ENCODE data around the gene OR4E2.
"Not testable (repeated sequence)": the region's sequence is repeated elsewhere in the genome, so short reads cannot be mapped to it uniquely, and the experiment has no call there.

Gene OR4E2, protein sequence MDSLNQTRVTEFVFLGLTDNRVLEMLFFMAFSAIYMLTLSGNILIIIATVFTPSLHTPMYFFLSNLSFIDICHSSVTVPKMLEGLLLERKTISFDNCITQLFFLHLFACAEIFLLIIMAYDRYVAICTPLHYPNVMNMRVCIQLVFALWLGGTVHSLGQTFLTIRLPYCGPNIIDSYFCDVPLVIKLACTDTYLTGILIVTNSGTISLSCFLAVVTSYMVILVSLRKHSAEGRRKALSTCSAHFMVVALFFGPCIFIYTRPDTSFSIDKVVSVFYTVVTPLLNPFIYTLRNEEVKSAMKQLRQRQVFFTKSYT

DNA sequence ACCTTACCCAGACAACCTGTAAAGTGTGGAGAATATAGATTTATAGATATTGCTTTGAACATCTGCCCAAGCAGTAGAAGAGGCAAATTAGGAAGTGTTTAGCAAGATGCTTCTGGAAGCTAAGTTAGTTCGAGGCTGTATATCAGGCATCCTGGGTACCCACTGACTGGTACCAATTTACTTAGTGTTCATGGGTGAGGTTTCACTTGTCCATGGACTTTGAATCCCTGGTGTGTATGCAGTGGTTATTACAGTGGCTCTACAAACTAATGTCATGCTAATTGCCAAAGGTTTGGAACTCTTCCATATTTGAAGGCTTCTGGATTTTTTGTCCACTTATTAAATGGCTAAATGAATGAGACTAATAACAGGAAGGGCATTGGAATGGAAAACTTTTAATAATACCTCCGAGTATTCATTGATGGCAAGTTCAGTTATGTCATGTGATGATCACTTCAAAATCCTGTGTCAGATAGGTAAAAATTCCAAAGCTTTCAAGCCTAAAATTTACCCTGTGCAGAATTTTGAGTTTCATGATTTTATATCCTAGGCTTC, at the start of gene OR4E2:
Gene OR4E2, plus strand, starts transcription at position 505 of the 555 bp plus-strand sequence. CDS start 11,248 bp downstream, outside the sequence.
- DNase-seq: no peak

DNA sequence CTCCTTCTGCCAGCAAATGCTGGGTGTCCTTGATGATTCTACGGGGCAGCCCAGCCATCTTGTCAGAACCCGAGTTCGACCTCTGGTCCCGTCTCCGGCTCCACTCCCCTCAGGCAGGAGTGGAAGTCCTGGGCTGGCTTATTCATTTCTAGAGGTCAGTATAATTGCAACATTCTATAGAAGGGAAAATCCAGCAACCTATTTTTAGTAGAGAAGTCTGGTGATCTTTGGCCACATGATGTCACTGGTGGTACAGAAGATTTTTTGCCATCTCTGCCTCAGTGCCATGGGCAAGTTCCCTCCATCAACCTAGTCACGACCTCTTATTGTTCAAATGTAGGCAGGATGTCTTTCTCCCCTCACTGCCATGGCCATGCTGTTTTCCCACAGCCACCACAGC, 41.3 kb upstream of the OR4E2 start:
- no peak for DNase-seq

DNA sequence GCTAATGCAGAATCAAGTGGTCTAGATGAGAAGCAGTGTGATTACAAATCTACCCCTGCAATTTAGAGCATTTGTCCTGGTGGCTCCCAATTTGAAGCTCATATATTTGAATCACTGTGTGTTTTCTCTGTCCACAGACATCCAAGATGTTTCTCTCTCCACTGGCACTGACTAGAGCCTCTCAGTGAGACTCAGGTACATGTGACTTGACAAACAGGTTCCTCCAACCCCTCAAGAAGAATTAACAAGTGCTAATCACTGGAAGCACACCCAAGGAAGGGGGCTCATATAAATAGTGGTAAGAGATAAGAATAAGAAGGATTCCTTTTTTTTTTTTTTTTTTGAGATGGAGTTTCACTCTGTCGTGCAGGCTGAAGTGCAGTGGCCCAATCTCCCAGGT, 39.4 kb upstream of the OR4E2 start:
- no peak for DNase-seq

DNA sequence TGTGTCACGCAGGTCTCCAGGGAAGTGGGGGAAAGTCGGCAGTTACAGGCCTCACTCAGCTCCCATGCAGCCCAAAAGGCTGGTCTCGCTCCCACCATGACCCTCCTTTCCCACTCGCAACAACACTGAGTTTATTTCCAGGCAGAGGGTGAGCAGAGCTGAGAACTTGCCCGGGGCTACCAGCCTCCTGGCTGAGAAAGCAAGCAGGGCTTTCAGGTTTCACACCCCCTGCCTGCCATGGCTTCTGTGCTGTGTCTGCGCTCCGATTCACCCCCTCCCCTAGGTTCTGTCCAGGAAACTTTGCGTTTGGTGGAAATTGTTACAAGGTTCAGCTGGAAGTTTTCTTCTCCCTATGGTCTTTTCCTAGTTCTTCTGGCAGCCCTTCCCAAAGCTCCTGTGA, 36.0 kb upstream of the OR4E2 start:
- DNase-seq: no peak

DNA sequence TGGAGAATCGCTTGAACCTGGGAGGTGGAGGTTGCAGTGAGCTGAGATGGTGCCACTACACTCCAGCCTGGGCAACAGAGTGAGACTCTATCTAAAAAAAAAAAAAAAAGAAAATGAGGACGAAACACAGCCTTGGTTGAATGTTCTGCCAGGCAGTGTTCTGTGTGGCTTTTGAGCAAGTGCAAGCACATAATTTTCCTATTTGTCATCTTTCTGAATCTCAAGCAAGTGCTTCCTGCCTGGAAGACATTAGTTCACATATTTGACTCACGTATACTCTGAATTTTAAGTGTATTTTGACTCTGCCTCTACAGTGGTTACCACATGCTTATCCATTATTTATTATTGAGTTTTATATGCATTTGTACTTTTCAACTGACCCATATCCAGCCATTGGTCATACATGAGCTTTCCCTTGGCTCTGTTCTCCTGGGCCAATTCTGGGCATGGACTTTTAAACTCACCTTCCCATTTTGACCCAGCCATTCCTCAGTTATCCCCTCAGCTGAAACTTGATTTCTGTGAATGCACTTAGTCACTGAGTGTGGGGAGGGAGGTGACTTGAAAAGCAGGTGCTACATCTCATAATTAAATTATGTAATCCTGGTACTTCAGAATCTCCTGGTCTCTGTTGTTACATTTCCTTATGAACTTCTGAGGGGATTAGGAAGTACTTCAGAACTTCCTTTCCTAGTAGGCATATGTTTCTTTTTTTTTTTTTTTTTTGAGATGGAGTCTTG, 27.0 kb upstream of the OR4E2 start:
- no peak for DNase-seq

DNA sequence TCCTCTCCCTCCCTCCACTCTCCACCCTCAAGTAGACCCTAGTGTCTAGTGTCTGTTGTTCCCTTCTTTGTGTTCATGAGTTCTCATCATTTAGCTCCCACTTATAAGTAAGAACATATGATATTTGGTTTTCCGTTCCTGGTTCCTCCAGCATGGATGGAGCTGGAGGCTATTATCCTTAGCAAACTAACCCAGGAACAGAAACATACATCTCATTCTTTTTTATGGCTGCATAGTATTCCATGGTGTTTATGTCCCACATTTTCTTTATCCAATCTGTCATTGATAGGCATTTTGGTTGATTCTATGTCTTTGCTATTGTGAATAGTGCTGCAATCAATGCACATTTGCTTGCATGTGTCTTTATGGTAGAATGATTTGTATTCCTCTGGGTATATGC, 23.1 kb upstream of the OR4E2 start:
- DNase-seq: not testable (repeated sequence)

DNA sequence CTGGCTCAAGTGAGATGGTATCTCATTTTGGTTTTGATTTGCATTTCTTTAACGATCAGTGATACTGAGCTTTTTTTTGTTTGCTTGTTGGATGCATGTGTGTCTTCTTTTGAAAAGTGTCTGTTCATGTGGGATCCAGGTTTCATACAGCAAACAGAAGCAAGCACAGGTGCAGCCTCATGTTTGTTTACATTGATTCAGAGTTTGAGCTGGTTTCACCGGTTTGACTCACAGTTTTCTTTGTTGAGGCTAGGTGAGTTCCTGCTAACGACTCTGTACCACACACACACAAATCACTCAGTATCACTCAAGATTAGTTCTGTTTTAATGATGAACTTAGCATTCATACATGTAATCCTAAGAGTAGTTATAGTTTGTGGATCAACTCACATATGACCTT, 22.6 kb upstream of the OR4E2 start:
- DNase-seq: no peak

DNA sequence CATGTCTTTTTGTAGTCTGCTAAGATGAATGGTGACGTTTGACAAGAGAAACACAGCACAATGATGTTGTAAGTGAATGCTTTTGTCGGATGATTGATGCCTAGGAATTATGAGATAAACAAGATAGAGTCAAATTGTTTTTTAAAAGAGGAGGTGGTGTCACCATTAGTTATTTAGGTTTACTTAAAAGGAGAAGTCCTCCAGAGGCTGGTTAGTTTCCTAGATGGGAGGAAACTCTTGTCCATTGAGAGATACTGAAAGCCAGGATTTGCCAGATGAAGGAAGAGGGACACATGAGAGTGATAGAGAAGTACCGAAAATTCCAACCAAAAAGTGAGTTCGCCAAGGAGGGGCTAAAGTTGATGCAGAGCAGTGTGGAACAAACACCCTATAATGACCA, 18.8 kb upstream of the OR4E2 start, which contains the start of gene OR10G2:
Gene OR10G2, minus strand, starts transcription at position 101 of the 400 bp plus-strand sequence. Its CDS starts 98 bp downstream, at position 3.
- no peak for DNase-seq

DNA sequence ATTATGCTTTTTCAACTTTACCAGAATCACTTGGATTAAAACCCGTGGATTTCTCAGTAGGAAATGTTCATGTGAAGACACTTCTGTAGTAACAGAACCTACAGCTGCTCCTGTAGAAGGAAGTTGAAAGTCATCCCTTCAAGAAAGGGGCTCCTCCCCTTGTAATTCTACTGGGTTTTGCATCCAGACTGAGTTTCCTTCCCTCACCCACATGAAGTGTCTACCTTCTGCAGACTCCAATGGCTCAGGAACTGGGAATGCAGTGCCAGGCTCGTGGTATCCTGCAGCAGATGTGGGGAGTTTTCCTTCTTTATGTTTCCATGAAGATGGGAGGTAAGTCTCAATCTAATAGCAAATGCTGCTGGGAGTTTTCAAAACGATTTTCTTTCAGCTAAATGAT, 11.0 kb upstream of the OR4E2 start:
- no peak for DNase-seq

DNA sequence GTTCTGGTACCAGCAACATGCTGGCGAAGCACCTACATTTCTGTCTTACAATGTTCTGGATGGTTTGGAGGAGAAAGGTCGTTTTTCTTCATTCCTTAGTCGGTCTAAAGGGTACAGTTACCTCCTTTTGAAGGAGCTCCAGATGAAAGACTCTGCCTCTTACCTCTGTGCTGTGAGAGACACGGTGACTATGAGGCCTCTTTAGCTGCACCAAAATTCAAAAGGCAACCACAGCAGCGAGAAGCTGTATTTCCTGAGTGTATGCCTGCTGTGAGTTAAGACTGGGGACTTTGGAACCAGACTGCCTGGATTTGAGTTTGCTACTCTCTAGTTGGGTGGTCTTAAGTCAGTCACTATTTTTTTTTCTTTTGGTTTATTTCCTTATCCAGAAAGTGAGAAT, 10.2 kb upstream of the OR4E2 start:
- DNase-seq: no peak

DNA sequence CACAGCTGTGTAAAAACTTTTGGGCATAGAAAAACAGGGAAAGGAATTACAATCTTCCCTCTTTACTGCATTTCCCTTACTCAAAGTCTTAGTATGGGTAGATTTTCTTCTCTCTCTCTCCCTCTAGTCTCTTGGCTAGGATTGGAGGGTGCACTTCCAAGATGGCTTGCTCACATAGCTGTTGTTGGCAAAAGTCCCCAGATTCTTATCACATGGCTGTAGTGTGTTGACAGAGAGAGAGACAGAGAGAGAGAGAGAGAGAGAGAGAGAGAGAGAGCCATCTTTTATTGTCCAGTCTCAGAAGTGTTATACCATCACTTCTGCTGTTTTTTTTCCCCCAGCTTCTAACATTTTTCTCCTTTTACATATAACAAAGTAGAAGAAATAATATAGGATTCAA, 6.3 kb upstream of the OR4E2 start:
- DNase-seq: no peak

DNA sequence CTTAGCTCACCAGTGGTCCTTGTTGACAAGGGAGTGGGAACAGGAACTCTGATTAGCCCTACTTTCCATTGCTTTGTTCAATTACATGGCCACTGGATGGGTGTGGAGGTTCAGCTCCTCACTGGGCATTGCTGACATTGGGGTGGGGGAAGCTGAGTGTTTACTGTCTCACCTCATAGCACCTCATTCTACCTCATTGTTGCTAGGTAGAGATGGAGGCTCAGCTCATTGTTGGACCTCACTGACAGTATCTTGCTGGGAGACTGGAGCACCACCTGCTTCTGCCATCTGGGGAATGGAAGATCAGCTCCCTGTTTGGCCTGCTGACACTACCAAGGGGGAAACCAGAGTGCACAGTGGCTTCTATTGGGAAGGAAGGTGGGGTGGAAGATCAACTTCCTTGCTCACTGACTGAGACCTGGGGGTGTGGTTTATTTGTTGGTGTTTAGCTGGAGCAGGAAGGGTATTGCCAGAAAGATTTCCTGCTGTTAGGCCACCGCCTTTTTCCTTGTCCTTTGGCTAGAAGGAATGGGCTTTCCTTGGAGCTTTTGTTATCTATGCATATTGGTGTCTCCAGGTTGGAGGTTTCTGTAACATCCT, 1.3 kb upstream of the OR4E2 start:
- DNase-seq: no peak

DNA sequence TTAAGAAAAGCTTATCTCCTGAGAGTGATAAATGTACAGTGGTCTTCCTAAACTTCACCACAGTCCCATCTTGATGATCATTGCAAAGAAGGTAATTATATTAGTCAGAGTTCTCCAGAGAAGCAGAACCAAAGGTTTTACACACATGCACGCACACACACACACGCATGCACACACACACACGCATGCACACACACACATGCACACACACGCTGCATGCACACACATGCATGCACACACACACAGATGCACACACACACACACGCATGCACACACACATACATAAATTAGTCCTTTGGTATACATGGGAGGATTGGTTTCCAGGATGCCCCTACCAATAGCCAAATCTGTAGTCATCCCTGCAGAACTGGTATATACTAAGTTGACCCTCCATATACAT, 580 bp downstream of the OR4E2 start:
- no peak for DNase-seq

DNA sequence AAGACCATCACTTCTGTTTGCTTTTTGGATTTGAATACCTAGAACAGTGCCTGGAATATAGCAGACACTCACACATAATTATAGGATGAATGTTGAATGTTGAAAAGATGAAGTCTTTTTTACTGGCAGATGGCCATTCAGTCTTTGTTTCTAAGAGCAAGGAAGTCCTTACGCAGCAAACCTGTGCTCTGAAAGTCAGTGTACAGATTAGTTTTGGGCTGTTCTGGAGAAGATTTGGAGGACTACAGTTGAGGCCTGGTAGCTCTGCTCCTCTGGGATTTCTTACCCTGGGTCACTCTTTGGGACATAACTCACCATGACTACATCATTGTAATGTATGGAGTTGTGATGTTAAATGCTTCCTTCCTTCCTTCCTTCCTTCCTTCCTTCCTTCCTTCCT, 3.3 kb downstream of the OR4E2 start:
- no peak for DNase-seq

DNA sequence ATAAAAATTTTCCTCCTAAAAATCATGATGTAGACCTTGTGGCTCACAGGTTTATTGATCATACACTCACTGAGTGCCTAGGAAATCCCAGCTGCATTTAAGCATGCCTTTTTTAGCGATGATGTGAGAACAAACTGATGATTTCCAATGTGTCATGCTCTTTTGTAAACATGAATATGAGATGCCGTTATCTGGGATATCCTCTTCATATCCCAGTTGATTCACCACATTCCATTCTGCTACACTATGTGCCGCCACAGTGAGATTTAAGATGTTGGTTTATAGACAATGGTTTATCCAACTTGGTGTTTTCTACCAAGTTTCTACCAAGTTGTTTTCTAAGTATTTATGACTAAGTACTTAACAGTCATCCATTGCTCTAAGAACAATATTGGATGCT, 14.7 kb downstream of the OR4E2 start:
- DNase-seq: no peak

DNA sequence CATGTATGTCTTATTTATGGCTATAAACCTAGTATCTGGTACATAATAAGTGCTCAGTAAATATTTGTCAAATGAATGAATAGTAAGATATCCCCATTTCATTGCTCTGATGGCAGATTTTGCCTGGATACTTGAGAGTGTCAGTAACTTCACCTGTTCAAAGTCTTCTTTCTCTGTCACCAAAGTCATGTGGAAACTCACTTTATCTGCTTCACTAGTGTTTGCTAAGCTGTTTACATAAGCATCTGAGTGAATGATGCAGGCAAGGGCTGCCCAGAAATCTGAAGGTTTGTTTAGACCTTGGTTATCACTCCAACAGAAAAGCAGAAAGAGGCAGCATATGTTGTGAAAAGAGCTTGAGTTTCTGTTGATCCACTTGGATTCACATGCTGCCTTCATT, 15.6 kb downstream of the OR4E2 start:
- no peak for DNase-seq

DNA sequence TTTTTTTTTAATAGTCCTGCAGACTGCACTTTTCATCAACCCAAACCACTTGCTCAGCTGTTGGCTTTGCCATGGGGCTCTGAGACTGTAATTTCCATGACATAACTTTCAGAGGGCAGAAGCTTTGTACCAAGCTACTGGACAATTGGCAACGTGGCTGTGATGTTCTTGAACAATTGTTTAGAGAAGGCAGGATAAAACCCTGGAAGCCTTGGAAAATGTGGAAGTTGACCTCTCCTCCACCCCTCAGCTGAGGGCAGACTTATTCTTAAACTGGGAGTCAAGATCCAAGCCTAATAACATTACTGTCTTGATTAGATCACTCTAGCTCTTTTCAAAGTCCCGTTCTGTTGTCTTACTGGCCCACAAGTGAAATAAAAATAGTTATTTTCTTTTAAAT, 17.7 kb downstream of the OR4E2 start:
- DNase-seq: no peak

DNA sequence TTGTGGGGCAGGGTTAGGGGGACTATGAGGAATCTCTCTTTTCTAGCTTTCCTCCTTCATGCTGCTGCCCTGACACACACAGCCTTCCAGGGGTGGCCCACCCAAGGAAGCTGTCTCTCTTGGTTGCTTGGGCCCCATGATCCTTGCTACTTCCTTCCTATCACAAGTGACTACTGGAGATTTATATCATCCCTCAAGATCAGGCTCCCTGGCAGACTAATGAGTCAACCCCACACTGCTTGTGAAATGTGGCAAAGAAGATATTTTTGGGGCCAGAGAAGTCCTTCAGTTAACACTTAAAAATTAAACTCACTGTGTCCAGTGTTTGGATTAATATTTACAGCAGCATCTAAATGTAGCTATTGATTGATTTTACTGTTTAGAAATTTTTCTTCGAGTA, 18.5 kb downstream of the OR4E2 start:
- DNase-seq: no peak

DNA sequence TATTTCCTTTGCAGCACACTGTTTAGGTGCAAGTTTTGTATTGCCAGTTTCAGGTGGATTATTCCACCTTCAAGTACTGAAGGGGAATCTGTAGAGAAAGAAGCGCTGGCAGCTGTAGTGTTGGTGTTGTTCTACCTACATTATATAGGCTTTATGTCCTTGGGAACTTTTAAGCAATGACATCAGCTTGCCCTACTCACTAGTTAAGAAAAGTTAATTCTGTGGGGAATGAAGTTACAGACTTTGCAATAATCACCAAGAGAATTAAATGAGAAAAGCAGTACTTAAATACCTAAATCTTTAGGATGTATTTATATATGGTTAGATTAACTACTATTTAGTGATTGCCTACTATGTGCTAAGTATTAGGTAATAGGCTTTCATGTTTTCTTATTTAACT, 20.1 kb downstream of the OR4E2 start, which contains the start of gene OR4E1:
Gene OR4E1, minus strand, starts transcription at position 101 of the 400 bp plus-strand sequence. CDS start 2,883 bp downstream, outside the sequence.
- no peak for DNase-seq

DNA sequence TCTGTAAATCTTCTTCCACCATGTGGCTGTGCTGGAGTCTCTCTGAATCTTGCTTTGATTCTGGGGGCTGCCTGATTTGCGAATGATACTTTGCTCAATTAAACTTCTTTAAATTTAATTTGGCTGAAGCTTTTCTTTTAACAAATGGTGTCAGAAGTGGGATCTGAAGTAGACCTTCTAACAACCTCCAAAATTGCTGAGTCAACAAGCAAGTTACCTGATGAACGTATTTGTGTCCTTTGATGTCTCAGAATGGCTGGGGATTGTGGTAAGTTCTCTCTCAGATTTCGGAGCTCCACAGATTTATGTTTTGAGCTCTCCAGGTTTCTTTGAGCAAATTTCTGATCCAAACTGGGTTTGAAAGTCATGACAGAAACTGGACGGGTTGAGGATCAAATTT, 21.9 kb downstream of the OR4E2 start:
- DNase-seq: no peak

DNA sequence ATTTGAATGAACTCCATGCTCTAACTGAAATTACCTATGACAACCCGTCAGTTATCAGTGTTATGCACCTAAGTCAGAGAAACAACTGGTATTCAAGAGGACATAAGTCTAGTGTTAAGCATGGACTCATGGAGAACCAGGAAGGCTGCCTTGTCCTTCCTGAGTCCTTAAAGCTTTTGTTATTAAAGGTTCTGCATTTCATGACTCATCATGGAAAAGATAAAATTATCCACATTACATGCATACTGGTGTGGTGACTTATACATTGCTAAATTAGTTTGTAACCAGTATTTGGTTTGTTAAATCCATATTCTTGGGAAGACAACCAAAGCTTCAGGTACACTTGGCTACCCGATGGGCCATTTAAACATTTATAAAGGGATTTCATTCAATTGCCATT, 26.4 kb downstream of the OR4E2 start:
- no peak for DNase-seq

DNA sequence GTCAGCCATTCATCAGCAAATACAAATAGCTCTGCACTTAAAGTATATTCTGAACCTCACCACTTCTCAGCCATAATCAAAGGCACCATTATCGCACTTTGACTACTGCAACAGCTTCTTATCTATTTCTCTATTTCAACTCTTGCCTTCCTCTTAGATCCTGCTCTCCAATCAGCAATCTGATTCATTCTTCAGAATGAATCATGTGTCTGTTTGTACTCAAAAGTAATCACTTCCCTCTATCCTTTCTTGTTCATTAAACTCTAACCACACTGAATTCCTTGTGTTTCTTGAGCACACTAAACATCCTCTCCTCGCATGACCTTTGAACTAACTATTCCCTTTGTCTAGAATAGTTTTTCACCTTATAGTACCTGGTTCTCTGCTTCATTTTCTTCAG, 32.8 kb downstream of the OR4E2 start:
- DNase-seq: no peak

DNA sequence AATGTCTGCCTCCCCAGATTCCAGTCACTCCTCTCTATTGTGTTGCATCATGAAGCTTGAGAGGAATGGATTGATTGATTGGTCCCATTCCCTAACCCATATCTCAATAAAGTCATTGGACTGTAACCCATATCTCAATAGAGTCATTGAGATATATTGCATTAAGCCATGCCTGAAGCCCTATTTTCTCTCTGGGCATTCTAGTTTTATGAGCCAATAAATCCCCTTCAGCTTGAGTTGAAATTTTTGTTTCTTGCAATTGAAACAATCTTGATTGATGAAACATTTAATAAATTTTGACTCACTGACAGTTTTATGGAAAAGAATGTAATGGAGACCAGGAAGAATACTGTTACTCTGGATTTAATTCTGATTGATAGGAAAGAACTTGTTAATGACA, 40.8 kb downstream of the OR4E2 start:
- DNase-seq: no peak

DNA sequence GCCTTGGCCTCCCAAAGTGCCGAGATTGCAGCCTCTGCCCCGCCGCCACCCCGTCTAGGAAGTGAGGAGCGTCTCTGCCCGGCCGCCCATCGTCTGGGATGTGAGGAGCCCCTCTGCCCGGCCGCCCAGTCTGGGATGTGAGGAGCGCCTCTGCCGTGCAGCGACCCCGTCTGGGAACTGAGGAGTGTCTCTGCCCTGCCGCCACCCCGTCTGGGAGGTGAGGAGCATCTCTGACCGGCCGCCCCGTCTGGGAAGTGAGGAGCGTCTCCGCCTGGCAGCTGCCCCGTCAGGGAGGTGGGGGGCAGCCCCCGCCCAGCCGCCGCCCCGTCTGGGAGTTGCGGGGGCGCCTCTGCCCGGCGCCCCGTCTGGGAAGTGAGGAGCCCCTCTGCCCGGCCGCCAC, 44.0 kb downstream of the OR4E2 start:
- DNase-seq: not testable (repeated sequence)
